ENCODE measurements around the gene APOL1.
"Not testable (repeated sequence)": the region's sequence is repeated elsewhere in the genome, so short reads cannot be mapped to it uniquely, and the experiment has no call there.

The APOL1 gene

DNA sequence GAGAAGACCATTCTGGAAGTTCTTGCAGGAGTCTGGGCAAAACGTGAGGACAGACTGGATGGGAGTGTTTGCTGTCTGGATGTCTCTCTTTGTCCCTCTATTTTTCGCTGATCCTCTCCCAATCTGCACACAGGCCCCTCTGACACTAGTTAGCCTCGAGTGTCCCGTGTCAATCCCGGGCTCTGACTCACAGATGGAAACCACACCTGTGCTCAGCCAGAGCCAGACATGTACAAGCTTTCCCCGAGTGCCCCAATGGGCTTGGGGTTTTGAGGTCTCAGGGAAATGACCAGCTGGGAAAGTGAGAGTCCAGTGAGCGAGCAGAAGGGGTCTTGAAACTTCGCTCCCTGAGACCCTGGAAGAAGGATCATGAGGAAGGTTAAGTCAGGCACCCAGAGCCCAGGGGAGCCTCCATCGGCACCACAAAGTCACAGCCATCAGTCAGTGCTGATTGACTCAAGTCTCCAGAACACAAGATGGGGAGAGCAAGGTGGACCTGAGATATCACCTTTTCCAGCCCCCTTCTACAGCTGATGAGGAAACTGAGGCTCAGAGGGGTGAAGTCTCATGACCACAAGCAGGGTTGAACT, 27.5 kb upstream of the APOL1 start:
- no peak for DNase-seq (ENCODE audit: low spot score)

DNA sequence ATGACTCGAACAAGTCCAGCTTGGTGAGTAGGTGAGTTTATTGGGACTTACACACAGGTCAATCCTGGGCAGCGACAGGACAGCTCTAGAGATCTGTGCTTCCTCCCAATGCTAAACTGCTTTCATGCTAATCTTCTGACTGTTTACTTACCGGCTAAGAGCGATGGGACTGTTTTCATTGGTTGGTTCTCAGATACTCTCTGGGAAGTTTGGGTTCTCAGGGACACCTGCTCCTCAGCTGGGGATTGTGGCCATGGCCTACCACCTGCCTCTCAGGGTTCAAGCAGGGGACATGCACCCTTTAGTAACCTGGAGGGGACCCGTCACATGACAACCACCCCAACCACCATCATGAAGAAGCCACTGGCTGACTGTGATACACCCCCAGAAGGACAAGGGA, 26.7 kb upstream of the APOL1 start:
- DNase-seq (ENCODE audit: low spot score): no peak

DNA sequence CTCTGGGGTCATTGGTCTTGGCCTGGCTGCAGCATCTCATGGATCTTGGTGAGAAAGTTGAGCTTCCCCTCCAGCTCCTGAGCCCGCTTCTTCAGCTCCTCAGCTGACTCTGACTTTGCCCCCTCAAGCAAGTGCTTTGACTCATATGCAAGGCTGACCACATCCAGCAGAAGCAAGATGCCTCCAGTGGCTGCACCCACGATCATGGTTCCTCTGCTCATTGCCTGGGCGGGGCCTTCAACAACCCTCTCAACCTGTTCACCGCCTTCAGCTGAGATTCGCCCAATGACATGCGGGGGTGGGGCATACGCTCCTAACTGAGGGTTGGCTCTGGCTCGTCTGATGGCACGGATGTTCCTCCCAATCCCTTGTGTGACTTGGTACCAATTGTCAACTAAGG, 25.5 kb upstream of the APOL1 start:
- DNase-seq (ENCODE audit: low spot score): no peak

DNA sequence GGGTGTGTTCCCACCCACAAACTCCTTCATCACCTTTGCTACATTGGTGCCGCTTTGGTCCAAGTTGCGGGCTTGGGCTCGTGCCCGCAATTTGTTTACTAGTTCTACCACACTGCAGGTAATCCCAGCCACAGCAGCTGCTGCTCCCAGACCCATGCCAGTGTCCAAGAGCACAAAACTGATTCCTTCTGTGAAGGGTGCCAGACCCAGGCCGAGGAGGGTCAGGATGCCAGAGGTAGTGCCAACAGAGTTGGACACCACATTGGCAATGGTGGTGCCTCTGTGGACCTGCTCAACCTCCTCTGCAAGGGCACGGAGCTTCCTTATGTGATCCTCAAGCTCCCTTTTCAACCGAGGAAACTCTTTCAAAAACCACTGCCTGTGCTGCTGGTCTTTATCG, 25.1 kb upstream of the APOL1 start:
- no peak for DNase-seq (ENCODE audit: low spot score)

DNA sequence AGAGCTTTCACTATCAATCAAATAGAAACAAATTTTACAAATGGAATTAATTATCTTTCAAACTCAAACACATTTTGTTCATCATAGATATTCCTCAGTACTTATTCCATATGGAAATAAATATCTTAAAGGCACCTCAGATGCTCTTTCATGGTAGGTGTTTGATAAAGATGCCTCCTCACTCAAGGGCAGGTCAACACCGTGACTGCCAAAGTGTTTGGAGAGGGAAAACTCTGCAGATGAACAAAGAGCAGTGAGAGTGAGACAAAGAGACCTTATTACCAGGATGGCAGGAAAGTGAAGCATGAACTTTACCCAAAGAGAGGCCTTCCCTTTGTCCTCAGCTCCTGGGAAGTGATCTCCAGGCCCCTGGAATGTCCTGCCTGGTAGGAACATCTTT, 24.6 kb upstream of the APOL1 start:
- not testable (repeated sequence) for DNase-seq (ENCODE audit: low spot score)

DNA sequence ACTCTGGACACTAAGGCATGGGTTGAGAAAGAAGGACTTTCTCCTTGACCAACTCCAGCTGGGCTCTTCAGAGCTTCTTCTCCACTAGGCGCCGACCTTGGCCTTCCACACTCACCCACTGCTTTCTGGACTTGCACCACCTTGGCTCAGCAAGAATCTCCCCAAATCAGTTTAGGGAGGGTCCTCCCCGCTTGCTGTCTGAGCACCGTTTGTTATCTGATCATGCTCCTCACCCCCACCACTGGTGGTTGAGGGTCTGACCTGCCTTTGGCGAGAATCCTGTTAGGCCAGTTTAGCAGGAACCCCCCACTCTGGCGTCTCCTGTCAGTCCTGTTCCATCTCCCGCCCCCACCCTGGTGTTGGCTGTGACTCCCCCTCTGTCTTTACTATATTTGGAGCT, 24.0 kb upstream of the APOL1 start:
- DNase-seq (ENCODE audit: low spot score): no peak

DNA sequence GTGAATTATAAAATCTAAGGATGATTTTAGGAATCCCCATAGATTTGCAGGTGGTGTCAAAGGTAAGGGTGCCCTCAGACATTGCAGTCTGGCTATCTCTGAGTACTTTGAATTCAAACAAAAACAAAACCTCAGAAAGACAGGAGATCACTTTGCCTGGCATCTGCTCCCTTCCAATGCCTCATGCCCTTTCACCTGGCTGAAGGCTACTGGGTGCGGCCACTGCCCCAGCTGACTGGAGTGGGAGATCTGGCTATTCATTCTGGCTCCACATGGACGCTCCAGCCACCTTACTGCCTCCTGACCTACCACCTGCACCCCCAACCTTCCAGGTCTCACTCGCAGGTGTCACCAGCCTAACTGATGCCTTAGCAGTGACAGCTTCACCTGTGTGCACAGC, 23.3 kb upstream of the APOL1 start:
- DNase-seq (ENCODE audit: low spot score): not testable (repeated sequence)

DNA sequence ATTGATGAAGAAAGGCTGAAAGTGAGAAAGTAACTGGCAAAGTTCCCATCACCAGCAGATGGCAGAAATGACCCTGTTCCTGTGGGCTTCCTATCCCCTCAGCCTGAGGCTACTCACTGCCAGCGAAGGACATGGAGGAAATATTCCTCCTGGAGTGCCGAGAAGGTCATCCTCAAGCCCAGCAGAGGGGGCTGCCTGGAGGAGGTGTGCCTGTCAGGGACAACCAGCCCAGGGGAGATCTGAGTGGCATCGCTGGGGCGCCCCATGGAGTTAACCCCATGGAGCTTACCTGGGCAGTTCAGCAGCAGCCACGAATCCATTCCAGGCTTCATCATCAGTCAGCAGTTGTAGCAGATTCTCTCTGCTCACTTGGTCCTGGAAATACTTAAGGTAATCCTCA, 21.9 kb upstream of the APOL1 start:
- not testable (repeated sequence) for DNase-seq (ENCODE audit: low spot score)

DNA sequence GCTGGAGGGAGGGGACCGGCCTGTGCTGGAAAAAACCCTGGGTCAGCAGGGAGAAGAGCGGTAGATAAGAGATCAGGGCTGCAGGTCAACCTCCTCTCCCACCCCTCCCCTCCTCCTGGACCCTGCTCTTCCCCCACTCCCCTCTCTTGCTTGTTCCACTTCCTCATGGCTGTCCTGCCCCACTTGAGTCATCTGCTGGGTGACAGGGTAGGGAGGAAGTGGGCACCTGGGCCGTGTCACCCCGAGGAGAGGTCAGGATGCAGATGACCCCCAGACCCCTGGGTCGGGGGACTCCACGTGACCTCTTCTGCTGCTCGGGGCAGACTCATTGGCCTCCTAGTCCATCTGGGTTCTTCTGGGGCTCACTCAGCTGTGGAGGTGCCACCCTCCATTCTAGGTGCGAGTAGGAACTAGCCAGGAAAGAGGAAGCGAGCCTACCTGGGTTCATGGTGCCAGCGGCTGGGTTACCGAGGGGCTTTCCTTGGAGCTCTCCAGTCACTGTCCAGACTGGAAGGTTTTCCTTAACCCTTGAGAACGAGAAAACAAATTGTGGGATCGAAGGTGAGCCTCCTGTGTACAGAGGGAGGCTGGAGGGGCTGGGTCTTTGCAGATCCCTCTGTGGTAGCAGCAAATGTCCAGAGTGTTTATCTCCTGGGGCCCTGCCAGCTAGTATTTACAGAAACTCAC, 20.1 kb upstream of the APOL1 start:
- no peak for DNase-seq (ENCODE audit: low spot score)

DNA sequence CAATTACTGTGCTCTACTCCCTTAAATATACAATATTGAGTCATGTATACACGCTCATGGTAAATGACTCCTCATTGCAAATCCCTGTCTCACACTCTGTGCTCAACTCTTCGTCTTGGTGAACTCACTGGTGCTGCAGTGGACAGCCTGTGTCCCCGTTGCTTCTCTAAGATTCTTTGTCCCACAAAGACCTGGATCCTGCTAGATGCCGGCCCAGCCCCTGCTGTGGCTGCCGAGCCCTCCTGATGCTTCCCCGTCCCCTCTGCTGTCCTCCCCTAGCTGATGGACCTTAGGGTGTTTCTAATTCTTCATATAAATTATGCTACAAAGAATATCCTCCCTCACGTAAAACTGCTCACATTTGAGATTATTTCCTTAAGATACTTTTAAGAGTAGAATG, 19.1 kb upstream of the APOL1 start:
- DNase-seq (ENCODE audit: low spot score): no peak

DNA sequence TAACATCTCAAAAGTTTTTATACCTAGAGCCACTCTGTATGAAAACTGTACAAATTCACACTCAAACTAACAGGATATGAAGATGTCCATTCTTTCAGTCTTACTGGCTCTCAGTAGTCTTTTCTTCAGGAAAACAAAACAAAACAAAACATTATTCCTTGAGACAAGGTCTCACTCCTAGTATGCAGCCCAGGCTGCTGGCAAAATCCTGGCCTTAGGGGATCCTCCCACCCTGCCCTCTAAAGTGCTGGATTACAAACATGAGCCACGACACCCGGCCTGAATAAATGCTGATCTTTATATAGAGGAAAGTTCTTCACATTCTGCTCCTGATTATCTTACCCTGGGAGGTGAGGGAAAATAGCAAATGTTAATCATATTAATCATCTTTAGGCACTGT, 18.7 kb upstream of the APOL1 start:
- DNase-seq (ENCODE audit: low spot score): no peak

DNA sequence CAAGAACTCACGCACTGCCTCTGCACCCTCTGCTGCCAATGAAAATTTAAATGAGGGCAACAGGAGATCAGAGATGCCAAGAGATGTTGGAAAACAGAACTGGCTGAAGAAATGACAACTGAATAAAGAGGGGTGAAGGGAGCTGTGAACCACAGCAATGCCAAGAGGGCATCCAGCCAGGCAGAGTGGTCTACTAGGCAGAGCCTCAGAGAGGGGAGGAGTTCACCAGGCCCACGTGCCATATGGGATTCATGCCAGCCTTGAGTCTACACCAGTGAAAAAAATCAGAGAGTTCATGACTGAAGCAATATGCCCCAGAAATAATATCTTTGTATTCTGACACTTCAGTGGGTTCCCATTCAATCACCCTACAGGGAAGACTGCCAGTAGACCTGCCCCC, 18.0 kb upstream of the APOL1 start:
- no peak for DNase-seq (ENCODE audit: low spot score)

DNA sequence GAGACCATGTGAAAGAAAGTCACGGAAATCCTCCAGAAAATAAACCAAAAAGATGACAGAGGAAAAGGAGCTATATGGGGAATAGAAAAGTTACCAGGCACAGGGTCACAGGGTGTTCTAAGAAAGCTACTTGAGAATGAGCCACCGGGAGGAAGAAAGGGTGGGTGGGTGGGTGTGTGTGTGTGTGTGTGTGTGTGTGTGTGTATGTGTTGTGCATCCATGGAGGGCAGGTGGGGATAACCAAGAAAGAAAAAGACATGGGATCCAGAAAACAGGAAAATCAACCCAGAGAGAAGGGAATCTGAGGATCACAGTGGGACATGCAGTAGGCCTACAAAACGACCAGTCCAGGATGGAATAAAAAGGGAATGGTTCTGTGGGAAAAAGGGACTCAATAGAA, 17.3 kb upstream of the APOL1 start:
- DNase-seq (ENCODE audit: low spot score): no peak

DNA sequence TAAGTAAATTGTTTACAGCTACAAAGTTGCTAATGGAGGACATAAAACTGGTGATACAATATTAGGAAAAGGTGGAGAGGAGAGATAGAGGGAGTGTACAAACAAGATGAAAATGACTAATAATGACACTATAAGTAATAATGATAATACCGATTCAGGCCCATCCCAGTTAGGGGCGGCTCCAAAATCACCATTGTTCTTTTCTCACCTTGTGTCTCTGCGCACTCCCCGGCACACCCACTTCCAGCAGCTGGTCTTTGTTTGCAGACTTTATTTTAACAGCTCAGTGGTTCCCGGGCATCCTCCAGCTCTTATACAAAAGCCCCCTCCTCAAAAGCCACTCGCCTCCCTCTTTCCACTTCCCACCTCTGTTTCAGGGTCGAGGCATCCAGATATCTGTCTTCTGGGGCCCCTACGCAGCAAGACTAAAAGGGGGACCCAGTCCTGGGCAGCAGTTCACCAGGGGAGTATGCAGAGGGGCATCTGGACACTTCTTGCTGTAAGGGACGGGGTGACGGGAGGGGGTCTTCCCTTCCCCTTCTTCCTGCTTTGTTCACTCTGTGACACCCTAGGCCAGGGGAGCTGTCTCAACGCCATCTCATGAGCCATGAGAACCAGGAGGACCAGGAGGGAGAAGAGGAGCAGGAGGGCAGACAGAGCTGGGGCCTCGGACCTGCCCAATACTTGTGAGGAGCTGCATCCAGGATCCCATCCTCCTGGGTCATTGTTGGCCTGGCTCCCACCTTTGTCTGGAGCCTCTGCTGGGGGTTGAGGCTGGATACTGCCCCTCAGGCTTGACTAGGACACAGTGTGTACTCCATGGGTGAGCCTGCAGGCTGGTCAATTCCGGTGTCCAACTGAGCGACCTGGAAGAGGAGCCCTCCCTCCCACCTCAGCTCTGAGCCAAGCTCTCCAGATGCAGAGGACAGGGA, 16.3 kb upstream of the APOL1 start:
- DNase-seq (ENCODE audit: low spot score): no peak

DNA sequence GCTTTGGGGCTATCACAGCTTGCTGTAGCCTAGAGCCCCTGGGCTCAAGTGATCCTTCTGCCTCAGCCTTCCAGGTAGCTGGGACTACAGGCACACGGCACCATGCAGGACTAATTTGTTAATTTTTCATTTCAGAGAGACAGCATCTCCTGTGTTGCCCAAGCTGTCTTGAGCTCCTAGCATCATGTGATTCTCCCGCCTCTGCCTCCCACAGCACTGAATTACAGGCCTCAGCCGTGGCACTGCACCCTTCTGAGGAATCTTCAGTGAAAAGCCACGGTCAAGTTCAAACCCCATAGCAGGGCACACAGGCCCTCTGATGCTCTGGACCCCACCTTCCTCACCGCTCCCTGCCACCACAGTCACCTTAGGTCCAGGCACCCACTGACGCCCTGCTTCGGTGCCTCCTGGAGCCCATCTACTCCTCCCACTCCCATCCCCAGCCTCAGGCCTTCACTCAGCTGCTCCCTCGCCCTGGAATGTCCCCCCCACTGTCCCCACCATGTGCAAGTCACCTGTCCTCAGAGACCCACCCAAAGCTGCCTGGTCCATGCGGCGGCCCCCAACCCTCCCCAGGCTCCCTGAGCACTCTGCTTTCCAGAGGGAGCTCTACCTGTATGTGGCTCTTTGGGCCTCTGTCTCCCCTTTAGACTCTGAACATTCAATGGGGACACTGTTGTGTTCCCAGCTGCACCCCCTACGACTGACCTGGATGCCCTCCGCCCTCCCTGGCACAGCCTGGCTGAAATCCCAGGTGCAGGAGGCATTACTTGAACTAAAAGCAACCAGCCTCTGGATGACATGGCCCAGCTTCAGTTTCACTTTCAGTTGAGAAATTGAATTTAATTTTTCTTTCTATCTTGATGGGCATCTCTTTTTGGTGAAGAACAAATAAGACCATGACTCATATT, 15.2 kb upstream of the APOL1 start:
- DNase-seq (ENCODE audit: low spot score): peak; percentile 24

DNA sequence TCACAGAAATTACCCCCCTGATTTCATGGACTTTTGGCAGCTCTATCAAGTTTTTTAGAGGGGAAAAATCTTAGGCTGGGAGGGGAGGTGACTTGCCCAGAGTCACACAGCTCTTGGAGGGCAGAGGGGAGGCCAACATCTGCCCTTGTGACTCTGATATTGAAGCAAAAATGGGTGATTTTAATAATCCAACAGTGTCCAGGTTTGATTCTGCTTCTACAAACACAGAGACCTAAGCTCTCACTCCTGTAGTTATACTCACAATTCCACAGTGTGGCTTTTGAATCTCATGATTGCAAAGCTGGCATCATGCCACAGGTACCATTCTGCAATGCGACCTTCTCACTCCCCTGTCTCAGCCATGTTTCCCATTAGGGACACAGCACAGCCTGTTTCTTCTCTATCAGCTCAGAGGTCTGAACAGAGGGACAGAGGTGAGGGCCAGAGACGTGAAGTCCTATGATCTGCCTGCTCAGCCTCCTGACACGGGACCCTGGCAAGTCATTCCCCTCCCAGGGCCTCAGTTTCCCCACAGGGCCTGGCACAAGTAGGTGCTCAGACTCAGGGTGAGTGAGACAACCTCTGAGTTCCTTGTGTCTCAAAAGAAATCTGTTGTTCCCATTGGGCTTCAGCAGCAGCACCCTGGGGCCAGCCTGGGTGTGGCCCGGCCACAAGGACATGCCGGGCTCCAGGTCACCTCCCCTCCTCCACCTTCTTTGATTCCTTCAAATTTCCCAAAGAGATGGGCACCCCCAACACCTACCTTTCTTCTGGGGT, 14.4 kb upstream of the APOL1 start:
- no peak for DNase-seq (ENCODE audit: low spot score)

DNA sequence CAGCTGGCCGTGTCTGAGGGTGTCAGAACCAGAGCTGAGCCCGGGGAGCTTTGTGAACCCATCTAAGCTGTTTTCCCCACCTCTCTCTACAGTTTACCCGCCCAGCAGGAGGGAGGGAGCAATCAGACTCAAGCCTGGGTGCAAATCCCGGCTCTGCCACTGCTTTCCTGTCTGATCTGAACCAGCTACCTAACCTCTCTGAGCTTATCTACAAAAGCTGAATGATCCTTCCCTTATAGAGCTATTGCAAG, 13.9 kb upstream of the APOL1 start:
- DNase-seq (ENCODE audit: low spot score): no peak

DNA sequence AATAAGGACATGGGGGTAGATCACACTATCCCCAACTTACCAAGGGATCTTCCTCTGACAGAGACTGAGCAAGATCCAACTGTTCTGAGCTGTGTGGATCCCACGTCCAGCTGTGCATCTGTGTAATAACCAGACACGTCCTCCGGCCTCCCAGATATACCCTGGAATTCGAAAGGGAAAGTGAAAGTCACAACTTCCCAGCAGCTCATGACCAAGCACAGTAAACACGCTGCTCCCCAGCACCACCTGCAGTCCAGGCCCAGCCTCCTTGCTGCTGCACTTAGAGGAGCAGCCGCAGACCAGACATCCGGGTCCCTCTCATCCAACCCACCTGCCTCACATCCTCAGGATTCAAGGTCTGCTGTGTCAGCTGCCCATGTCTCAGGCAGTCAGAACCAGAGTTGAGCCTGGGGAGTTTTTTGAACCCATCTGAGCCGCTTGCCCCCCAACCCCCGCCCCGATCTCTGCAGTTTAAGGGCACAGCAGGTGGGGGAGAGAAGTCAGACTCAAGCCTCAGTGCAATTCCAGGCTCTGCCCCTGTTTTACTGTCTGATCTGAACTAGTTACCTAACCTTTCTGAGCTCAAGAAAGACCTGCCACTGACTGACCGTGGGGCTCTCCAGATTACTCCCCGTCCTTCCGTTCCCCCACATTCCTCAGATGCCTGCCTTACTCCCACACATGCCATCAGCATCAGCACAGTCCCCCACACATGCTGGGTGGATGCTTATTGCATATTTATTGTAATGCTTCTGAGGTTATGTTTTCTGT, 13.3 kb upstream of the APOL1 start, which contains the start of gene APOL2:
Gene APOL2, minus strand, starts transcription at position 127 of the 771 bp plus-strand sequence. CDS start 6,365 bp downstream, outside the sequence.
- peak; percentile 93 for DNase-seq (ENCODE audit: low spot score)

DNA sequence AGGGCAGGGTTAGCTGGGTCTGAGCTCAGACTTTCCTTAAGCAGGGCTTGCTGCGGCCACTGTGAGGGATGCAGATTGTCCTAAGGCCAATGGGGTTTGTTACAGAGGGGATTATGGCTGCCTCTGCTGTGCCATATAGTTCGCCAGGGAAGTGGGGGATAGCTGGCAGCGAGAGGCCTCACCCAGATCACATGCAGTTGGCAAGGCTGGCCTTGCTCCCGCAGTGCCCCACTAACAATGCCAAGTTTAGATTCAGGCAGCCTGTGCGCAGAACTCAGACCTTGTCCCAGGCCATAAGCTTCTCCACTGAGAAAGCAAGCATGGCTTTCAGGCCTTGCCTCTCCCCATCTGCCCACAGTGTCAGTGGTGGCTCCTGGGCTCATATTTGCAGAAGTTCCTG, 8.9 kb upstream of the APOL1 start:
- DNase-seq (ENCODE audit: low spot score): no peak

DNA sequence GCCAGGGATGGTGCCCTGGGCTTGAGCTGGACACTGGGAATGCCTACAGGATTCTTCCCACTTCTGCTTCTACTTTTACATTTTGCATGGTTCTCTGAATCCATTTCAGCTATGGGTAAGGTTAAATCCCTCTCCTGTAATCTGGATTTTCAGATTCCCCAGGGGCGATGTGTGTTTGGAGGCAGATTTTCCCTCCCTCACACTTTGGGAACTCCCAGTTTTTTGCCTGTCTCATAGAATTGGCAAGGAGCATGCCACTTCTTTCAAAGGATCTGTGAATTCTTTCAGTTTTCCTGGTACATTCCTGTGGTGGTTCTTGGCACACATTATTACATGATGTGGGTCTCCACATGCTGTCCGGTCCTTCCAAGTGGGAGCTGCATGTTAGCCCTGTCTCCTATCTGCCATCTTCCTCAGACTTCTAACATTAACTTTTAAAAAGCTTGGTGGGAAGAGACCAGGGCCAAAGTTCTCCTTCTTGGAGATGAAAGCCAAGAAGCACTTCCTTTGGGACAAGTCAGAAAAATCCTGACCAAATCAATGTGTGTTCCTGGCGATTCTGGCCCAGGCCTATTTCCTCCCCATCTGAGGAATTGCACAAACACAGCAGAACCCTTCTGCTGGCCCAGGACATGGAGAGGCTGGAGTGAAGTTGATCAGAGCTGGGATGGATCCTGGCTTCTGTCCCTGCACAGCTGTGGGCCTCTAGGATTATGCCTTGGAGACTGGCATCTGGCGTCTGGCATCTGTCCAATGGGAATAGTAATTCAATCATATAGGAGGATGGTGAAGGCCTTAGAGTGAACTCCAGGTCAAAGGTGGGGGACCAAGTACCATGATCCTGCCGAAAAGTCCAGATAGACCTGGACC, 8.2 kb upstream of the APOL1 start:
- DNase-seq (ENCODE audit: low spot score): peak; percentile 63
